M059J (cell line): Measurements from ENCODE around the gene KLHDC4. TPM values are rescaled to one million over a fixed set of nuclear protein-coding genes. Genes with fewer than 3 reads are reported as not detected.
A peak's percentile ranks its signal among the peaks of the same experiment; 100 is the strongest.
"Not testable (repeated sequence)": the region's sequence is repeated elsewhere in the genome, so short reads cannot be mapped to it uniquely, and the experiment has no call there.

Source experiments
- DNase-seq: peaks from one replicate; pipeline ENCODE4 v3.0.0-alpha.2; 2012; ENCODE audit warnings: low read depth
- total RNA-seq: library from RNA; depleted of rRNA; stranded (reverse); fragments of >200 nt; shearing (Covaris generic); gene quantifications from 2 replicates; pipeline ENCODE4 v1.2.3, GENCODE V29; 2014; rRNA removed

The KLHDC4 gene
- 7.9 and 14.7 TPM in 2 replicates for total RNA-seq

GRCh38 chr16:87765776-87766484 is at the start of gene KLHDC4:
Gene KLHDC4, minus strand, starts transcription at chr16:87765986. Its CDS starts 96 bp downstream, at chr16:87765890.
- peak; percentile 83 for DNase-seq

GRCh38 chr16:87815567-87815966 is 49.8 kb upstream of the KLHDC4 start:
- DNase-seq, result no peak

GRCh38 chr16:87812200-87812656 is 46.4 kb upstream of the KLHDC4 start:
- no peak for DNase-seq

GRCh38 chr16:87811454-87811853 is 45.7 kb upstream of the KLHDC4 start:
- not testable (repeated sequence) for DNase-seq

GRCh38 chr16:87809150-87809902 is 43.5 kb upstream of the KLHDC4 start:
- DNase-seq, result no peak

GRCh38 chr16:87808108-87808507 is 42.3 kb upstream of the KLHDC4 start:
- DNase-seq, result no peak

GRCh38 chr16:87806641-87807546 is 41.1 kb upstream of the KLHDC4 start:
- peak; percentile 75 for DNase-seq

- peak; percentile 24 for DNase-seq
Observed at GRCh38 chr16:87806261-87806640, 40.5 kb upstream of the KLHDC4 start.

- DNase-seq, result no peak
Observed at GRCh38 chr16:87803385-87803784, 37.6 kb upstream of the KLHDC4 start.

GRCh38 chr16:87802670-87803069 is 36.9 kb upstream of the KLHDC4 start:
- no peak for DNase-seq

GRCh38 chr16:87801679-87802259 is 36.0 kb upstream of the KLHDC4 start:
- DNase-seq, result no peak

GRCh38 chr16:87800497-87800896 is 34.7 kb upstream of the KLHDC4 start:
- no peak for DNase-seq

- DNase-seq, result no peak
Observed at GRCh38 chr16:87795336-87795735, 29.6 kb upstream of the KLHDC4 start.

- DNase-seq, result no peak
Observed at GRCh38 chr16:87794485-87795078, 28.8 kb upstream of the KLHDC4 start.

- no peak for DNase-seq
Observed at GRCh38 chr16:87792205-87792565, 26.4 kb upstream of the KLHDC4 start.

GRCh38 chr16:87791295-87792204 is 25.8 kb upstream of the KLHDC4 start:
- DNase-seq, result no peak

GRCh38 chr16:87790292-87791100 is 24.7 kb upstream of the KLHDC4 start:
- DNase-seq, result peak; percentile 97

- DNase-seq, result peak; percentile 99
Observed at GRCh38 chr16:87789437-87790291, 23.9 kb upstream of the KLHDC4 start.
